Inflammatory macrophage treated with lipopolysaccharide for 1 hour (primary cell): ENCODE results near the gene SLC4A1AP.

ENCODE experiments used
- DNase-seq, 2 donors: peaks; one replicate each; pipeline ENCODE4 v3.0.0-alpha.2; 2020 to 2022

SLC4A1AP gene

GRCh38 chr2:27703638-27704341, 40.1 kb downstream of the SLC4A1AP start:
- peak; percentile 68 to 97 for DNase-seq

DNA sequence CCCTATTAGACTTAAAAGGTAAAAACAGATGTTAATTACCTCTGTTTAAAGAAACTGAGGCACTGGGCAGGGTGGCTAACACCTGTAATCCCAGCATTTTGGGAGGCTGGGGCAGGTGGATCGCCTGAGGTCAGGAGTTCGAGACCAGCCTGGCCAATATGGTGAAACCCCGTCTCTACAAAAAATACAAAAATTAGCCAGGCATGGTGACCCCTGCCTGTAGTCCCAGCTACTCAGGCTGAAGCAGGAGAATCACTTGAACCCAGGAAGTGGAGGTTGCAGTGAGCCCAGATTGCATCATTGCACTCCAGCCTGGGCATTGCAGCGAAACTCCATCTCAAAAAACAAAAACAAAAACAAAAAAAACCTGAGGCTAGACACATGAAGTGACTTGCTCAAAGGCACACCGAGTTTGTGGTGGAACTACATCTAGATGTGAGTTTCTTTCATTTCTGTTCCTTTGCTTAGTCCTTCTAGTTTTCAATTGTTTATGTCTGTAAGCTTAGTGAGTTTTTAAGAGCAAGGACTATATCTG, 40.7 kb downstream of the SLC4A1AP start:
- DNase-seq = no peak

GRCh38 chr2:27705851-27706622, 42.3 kb downstream of the SLC4A1AP start:
- DNase-seq = peak; percentile 51 to 81

DNA sequence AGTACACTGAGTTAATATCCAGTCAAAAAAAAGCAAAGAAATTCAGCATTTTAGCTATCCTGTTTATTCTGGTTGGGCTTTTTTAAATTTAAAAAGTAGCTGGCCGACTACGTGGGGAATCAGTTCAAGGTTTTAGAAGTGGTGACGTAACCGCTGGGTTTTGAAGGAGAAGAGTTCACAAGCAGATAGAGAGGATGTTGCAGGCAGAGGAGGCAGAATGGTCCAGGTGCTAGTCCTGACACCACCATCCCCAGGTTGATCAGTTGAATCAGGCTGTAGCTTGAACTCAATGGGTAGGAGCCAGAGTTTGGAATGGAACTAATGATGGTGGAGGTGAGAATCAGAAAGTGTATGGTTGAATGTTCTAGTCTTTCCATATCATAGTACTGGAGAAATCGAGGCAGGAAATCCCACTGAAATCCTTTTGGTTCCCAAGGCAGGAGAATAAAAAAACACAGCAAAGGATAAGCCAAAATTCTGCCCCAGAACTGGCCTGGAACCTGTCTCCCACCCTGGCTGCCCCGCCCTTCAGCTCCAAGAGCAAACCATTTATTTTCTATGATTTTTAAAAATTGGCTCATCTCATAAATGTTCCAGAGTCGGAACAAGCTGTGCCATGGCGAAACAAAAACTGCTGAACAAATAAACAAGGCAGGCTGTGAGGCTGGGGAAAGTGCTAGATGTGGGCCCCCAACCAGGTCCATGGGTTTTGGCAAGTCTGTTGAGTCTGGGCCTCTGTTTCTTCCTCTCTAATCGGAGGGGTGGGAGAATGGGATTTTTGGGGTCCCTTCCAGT, 44.0 kb downstream of the SLC4A1AP start:
- DNase-seq = no peak

DNA sequence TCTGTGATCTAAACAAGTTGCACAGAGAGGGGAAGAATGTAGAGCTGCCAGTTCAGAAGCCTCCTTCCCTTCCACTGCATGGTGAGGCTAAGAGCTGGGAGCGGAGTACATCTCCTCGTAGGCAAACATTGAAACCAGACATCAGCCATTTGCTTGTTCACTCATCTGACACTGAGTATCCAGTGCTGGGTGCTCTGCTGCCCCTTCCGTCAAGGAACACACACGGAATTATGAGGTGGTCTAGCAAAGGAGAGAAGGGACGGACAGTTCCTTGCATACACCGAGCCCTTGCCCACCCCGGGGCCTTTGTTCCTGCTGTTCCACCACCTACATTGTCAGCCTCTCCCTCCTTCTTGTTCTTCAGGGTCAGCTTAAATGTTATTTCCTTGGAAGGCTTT, 44.6 kb downstream of the SLC4A1AP start:
- no peak for DNase-seq

DNA sequence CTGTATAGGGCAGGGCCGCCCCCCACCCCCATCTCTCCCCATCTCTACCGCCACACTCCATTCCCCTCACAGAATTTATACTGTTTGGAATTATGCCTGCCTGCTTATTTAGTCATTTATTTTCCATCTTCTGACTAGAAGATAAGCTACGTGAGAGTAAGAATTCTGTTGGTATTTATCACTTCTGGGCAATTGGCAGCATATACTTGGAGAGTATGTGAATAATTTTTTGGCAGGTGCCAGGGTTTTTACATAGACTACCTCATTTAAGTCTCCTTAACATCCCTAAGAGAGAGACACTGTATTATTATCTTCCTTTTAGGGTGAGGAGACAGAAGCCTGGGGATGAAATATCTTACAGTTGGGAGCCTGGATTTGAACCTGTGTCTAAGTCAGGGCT, 45.0 kb downstream of the SLC4A1AP start:
- DNase-seq = no peak

- DNase-seq = no peak
These were observed 45.6 kb downstream of the SLC4A1AP start for GRCh38 chr2:27709326-27709725.

- no peak for DNase-seq
These were observed 46.4 kb downstream of the SLC4A1AP start for GRCh38 chr2:27709960-27710575.

DNA sequence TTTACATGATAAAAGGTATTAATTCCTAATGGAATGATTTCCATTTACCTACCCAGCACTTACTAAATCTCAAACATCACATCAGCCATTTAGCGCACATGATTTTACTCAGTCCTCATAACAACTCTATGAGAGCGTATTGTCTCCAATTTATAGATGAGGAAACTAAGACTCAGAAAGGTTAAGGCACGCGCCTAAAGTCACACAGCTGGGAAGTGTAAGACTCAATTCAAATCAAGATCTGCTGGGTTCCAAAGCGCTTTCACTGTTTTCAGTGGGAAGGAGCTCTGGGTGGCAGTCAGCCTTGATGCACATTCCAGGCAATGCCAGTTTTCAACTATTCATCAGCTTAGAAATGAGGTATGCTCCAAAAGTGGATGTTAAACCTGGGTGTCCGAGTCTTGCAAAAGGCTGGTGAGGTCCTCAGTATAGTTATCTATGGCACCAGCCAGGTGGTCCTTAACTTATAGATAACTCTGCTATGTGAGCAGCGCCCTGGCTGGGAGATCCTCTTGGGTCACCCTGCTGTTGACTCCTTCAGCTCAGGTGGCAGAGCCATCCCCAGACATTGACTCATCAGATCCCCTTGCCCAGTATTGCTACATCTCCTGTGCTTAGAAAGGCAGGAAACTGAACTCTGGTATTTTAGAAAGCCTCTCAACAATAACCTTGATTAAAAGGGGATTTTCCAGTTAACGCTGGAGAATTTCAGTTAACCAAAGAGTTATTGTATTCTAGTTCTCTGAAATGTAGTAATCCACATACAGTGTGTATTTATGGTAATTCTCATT, 47.1 kb downstream of the SLC4A1AP start:
- DNase-seq = no peak

DNA sequence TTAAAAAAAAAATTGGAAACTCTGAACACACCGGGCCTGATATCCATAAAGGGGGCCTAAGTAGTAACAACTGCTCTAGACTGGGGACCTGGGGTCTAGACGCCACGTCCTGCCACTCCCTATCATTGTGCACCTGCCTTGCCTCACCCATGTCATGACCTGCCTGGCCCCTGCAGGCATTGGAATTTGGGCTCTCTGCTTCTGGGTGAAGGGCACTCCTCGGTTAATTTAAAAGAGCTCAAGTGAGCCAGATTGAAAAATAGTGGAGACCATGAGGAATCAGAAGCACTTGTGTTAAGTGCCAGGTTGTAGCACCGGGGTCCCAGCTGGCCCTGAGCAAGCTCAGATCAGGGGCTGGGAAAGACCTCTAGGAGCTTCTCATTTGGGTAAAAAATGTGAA, 48.1 kb downstream of the SLC4A1AP start:
- DNase-seq = no peak

DNA sequence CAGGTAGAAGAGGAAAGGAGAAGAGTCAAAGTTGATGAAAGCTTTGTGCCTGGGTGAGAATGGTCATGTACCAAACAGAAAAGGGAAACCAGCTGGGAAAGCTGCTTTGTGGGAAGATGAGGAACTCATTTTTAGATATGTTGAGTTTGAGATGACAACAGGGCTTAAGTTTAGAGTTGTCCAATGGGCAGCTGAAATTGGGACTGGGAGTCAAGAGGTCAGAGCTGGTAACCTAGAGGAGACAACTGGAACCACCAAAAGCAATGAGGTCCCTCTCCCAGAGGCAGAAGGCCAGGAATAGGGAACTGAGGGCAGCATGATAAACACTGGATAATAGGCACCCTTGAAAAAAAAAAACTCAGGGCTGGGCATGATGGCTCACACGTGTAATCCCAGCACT, 48.8 kb downstream of the SLC4A1AP start:
- DNase-seq = peak; percentile 29 to 37

GRCh38 chr2:27713201-27713600, 49.5 kb downstream of the SLC4A1AP start:
- DNase-seq = no peak

- no peak for DNase-seq
These were observed 50.4 kb downstream of the SLC4A1AP start for GRCh38 chr2:27714053-27714452.

DNA sequence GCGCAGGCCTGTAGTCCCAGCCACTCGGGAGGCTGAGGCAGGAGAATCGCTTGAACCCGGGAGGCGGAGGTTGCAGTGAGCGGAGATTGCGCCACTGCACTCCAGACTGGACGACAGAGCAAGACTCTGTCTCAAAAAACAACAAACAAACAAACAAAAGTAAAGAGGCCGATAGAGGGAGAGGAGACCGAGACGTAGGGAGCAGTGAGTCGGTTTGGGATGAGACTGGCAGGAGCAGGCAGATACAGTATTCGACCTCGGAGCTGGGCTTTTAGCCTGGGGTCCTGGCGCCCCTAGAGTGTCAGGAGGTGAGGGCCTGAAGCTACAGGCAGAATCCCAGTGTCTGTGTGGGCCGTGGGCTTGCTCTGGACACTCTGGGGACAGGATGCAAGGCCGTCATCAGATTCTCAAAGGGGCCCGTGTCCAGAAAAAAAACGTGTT, 51.2 kb downstream of the SLC4A1AP start:
- no peak for DNase-seq

GRCh38 chr2:27715318-27716210, 51.9 kb downstream of the SLC4A1AP start:
- peak; percentile 35 to 67 for DNase-seq

DNA sequence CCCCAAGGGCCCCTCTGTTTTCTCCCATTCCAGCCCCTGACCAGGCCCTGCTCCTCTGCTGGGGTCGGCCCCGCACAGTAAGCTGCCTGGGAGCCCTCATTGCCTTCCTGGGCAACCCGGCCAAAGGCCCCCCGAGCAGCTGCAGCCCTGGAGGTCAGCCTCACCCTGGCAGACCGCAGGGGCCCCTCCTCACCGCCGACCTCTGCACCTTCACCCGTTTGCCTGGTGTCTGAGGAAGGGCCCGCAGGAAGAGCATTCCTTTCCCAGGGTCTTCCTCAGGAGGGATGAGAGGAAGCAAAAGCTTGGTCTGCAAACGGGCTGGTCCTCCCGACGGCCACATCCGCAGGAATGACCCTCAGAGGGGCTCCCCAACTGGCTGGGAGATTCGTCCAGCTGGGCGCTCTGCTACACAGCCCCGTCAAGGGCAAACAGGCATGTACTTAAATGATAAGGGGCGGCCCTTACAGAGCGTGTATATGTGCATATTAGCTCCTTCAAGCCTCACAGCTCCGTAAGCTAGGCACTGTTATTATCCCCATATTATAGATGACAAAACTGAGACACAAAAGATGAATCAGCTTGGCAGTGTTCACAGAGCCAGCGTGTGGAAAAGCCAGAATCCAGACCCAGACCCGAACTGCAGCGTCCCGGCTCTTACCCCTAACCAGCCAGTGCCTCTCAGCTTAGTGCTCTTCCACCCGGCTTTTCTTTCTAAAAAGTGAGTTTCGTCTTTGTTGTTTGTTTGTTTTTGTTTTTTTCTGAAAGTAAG, 52.8 kb downstream of the SLC4A1AP start:
- DNase-seq = no peak

GRCh38 chr2:27717070-27717795, 53.5 kb downstream of the SLC4A1AP start:
- peak; percentile 27 to 69 for DNase-seq

- peak; percentile 67 to 71 for DNase-seq
These were observed 56.4 kb downstream of the SLC4A1AP start for GRCh38 chr2:27720004-27720551.

DNA sequence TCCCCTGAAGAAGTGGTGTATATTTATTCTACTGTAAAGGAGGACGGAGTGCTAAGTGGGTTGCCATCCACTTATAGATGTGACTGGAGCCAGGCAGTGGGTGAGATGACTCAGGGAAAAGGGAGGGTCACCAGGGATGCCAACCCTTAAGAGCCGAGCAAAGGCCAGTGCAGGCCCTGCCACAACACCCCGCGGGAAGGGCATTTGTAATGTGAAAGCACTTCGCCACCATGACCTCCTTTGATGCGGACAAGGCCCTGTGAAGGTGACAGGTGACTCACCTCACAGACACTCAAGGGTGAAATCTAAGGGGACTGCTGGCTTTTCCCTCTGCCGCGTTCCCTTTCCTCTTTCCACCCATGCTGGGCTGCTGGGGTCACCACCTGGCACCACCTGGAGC, 57.6 kb downstream of the SLC4A1AP start:
- DNase-seq = no peak
